WTC11 (cell line): ENCODE measurements around the gene NQO2. TPM values are rescaled to one million over a fixed set of nuclear protein-coding genes. Genes with fewer than 3 reads are reported as not detected.
A peak's percentile ranks its signal among the peaks of the same experiment; 100 is the strongest.
"Not testable (repeated sequence)": the region's sequence is repeated elsewhere in the genome, so short reads cannot be mapped to it uniquely, and the experiment has no call there.

Experiments
- ATAC-seq: fragments of 200-7000 bp; cut with Tn5 transposase; 2 replicates; pipeline ENCODE4 v1.10.0; 2021; ENCODE audit warnings: mild to moderate bottlenecking, moderate library complexity
- CTCF ChIA-PET: fragments of 300-600 bp; sonication (Branson Sonifier 250); formaldehyde crosslinking; loops from one replicate; lab custom pipeline; 2021; ENCODE audit warnings: antibody characterized with exemption; lab: Charles Lee
- POLR2A ChIA-PET: fragments of 350-600 bp; sonication (Branson Sonifier 250); formaldehyde crosslinking; loops from one replicate; lab custom pipeline; 2021; ENCODE audit warnings: antibody characterized with exemption; lab: Charles Lee
- DNase-seq: peaks from one replicate; pipeline ENCODE4 v3.0.0; 2021; ENCODE audit warnings: low spot score
- H3K27ac Mint-ChIP-seq: 2 replicates; pipeline ENCODE4 v1.8.0; 2021; ENCODE audit warnings: mixed read lengths
- H3K27me3 Mint-ChIP-seq: 2 replicates; pipeline ENCODE4 v1.8.0; 2021; ENCODE audit warnings: low read depth, mild to moderate bottlenecking, moderate library complexity, mixed read lengths
- H3K36me3 Mint-ChIP-seq: 2 replicates; pipeline ENCODE4 v1.8.0; 2021; ENCODE audit warnings: mixed read lengths
- H3K4me1 Mint-ChIP-seq: 2 replicates; pipeline ENCODE4 v1.8.0; 2022; ENCODE audit warnings: mixed read lengths
- H3K4me3 Mint-ChIP-seq: 2 replicates; pipeline ENCODE4 v1.8.0; 2021; ENCODE audit warnings: mild to moderate bottlenecking, moderate library complexity, mixed read lengths
- H3K9me3 Mint-ChIP-seq: 2 replicates; pipeline ENCODE4 v1.8.0; 2021; ENCODE audit warnings: mixed read lengths
- ETV6 ChIP-seq: sonication (generic); formaldehyde crosslinking; IDR thresholded peaks from 2 replicates; pipeline ENCODE4 v1.8.1; 2022; ENCODE audit warnings: mild to moderate bottlenecking, missing genetic modification reagents
- IRF2 ChIP-seq: sonication (generic); formaldehyde crosslinking; IDR thresholded peaks from 2 replicates; pipeline ENCODE4 v1.8.0; 2022; ENCODE audit warnings: low read depth, missing genetic modification reagents, borderline replicate concordance
- NFATC4 ChIP-seq: fragments of 250-450 bp; sonication (Bioruptor Pico); IDR thresholded peaks from 2 replicates; pipeline ENCODE4 v1.9.0; 2021; ENCODE audit warnings: mild to moderate bottlenecking
- SMAD3 ChIP-seq: sonication (generic); formaldehyde crosslinking; IDR thresholded peaks from 2 replicates; pipeline ENCODE4 v1.8.0; 2022; ENCODE audit warnings: missing genetic modification reagents, mild to moderate bottlenecking, borderline replicate concordance
- SOX15 ChIP-seq: fragments of 250-450 bp; sonication (Bioruptor Pico); IDR thresholded peaks from 2 replicates; pipeline ENCODE4 v1.9.0; 2021; ENCODE audit warnings: mild to moderate bottlenecking
- TEAD1 ChIP-seq: sonication (generic); formaldehyde crosslinking; IDR thresholded peaks from 2 replicates; pipeline ENCODE4 v1.8.0; 2022; ENCODE audit warnings: mild to moderate bottlenecking, missing genetic modification reagents
- total RNA-seq: library from RNA; stranded (reverse); gene quantifications from 3 replicates; pipeline ENCODE4 v1.2.3, GENCODE V29; 2021
- TF ChIP-seq, protein P1 (sequence below): sonication (generic); formaldehyde crosslinking; IDR thresholded peaks from 2 replicates; pipeline ENCODE4 v1.8.1; 2022; ENCODE audit warnings: missing genetic modification reagents, borderline replicate concordance
- TF ChIP-seq, protein P2 (sequence below): sonication (generic); formaldehyde crosslinking; IDR thresholded peaks from 2 replicates; pipeline ENCODE4 v1.8.1; 2023; ENCODE audit warnings: mild to moderate bottlenecking, missing genetic modification reagents, borderline replicate concordance
- TF ChIP-seq, protein P3 (sequence below): sonication (generic); formaldehyde crosslinking; IDR thresholded peaks from 2 replicates; pipeline ENCODE4 v1.8.1; 2022; ENCODE audit warnings: mild to moderate bottlenecking, moderate library complexity, missing genetic modification reagents
- TF ChIP-seq, protein P4 (sequence below): fragments of 200-600 bp; IDR thresholded peaks from 2 replicates; pipeline ENCODE4 v1.8.0; 2022; ENCODE audit warnings: antibody characterized with exemption
- TF ChIP-seq, protein P5 (sequence below): sonication (generic); formaldehyde crosslinking; IDR thresholded peaks from 2 replicates; pipeline ENCODE4 v1.8.1; 2023; ENCODE audit warnings: mild to moderate bottlenecking, missing genetic modification reagents, moderate library complexity
- TF ChIP-seq, protein P6 (sequence below): sonication (generic); formaldehyde crosslinking; IDR thresholded peaks from 2 replicates; pipeline ENCODE4 v1.8.0; 2022; ENCODE audit warnings: mild to moderate bottlenecking, missing genetic modification reagents
- TF ChIP-seq, protein P7 (sequence below): sonication (generic); formaldehyde crosslinking; IDR thresholded peaks from 2 replicates; pipeline ENCODE4 v1.8.1; 2023; ENCODE audit warnings: mild to moderate bottlenecking, missing genetic modification reagents, moderate library complexity

Gene NQO2
- total RNA-seq, 1 experiment from 2014 or later = 119 TPM

DNA sequence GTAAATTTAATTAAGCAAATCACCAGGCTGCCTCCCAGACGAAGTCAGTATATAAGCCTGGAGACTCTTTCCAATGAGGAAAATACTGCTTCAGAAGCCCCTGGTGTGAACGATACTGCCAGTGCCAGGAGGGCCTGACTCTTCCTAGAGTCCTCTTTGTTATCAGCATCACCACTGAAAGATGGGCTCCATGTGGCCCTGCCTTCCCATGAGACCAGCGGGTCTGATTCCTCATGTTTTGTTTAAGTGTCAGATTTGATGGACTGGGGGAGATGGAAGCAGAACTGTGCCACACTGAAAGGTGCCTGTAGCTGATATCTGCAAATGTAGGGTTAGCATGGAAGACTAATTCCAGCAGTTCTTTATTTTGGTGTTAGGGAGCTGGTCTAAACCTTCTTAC is 7.9 kb downstream of the NQO2 start:
- ChIA-PET CTCF (interaction anchor here (0.7 kb wide), 1 partner anchor 841 kb away, joined by 4 read pairs; the partner anchor contains the start of gene FAM50B), POLR2A (no interaction called here)
- no peak for ATAC-seq
- Mint-ChIP-seq H3K4me1 (peaks cover 65% of the 10 kb centered on the region), H3K36me3 (peaks cover 85% of the 10 kb centered on the region), H3K4me3 (no peak overlapping the region), H3K27ac (peak overlapping the region; percentile 95), H3K27me3 (no peaks in the 10 kb centered on the region), H3K9me3 (peaks cover 39% of the 10 kb centered on the region)
- no peak for TF ChIP-seq SOX15
- TF ChIP-seq, protein P1, sequence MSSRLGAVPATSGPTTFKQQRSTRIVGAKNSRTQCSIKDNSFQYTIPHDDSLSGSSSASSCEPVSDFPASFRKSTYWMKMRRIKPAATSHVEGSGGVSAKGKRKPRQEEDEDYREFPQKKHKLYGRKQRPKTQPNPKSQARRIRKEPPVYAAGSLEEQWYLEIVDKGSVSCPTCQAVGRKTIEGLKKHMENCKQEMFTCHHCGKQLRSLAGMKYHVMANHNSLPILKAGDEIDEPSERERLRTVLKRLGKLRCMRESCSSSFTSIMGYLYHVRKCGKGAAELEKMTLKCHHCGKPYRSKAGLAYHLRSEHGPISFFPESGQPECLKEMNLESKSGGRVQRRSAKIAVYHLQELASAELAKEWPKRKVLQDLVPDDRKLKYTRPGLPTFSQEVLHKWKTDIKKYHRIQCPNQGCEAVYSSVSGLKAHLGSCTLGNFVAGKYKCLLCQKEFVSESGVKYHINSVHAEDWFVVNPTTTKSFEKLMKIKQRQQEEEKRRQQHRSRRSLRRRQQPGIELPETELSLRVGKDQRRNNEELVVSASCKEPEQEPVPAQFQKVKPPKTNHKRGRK (CRISPR knock-in tag) = no peak
- TF ChIP-seq, protein P2, sequence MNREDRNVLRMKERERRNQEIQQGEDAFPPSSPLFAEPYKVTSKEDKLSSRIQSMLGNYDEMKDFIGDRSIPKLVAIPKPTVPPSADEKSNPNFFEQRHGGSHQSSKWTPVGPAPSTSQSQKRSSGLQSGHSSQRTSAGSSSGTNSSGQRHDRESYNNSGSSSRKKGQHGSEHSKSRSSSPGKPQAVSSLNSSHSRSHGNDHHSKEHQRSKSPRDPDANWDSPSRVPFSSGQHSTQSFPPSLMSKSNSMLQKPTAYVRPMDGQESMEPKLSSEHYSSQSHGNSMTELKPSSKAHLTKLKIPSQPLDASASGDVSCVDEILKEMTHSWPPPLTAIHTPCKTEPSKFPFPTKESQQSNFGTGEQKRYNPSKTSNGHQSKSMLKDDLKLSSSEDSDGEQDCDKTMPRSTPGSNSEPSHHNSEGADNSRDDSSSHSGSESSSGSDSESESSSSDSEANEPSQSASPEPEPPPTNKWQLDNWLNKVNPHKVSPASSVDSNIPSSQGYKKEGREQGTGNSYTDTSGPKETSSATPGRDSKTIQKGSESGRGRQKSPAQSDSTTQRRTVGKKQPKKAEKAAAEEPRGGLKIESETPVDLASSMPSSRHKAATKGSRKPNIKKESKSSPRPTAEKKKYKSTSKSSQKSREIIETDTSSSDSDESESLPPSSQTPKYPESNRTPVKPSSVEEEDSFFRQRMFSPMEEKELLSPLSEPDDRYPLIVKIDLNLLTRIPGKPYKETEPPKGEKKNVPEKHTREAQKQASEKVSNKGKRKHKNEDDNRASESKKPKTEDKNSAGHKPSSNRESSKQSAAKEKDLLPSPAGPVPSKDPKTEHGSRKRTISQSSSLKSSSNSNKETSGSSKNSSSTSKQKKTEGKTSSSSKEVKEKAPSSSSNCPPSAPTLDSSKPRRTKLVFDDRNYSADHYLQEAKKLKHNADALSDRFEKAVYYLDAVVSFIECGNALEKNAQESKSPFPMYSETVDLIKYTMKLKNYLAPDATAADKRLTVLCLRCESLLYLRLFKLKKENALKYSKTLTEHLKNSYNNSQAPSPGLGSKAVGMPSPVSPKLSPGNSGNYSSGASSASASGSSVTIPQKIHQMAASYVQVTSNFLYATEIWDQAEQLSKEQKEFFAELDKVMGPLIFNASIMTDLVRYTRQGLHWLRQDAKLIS (CRISPR knock-in tag) = no peak
- TF ChIP-seq, protein P3, sequence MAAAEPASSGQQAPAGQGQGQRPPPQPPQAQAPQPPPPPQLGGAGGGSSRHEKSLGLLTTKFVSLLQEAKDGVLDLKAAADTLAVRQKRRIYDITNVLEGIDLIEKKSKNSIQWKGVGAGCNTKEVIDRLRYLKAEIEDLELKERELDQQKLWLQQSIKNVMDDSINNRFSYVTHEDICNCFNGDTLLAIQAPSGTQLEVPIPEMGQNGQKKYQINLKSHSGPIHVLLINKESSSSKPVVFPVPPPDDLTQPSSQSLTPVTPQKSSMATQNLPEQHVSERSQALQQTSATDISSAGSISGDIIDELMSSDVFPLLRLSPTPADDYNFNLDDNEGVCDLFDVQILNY (CRISPR knock-in tag) = no peak
- TF ChIP-seq IRF2 (CRISPR knock-in tag) = no peak
- no peak for TF ChIP-seq SMAD3 (CRISPR knock-in tag)
- TF ChIP-seq, protein P4, sequence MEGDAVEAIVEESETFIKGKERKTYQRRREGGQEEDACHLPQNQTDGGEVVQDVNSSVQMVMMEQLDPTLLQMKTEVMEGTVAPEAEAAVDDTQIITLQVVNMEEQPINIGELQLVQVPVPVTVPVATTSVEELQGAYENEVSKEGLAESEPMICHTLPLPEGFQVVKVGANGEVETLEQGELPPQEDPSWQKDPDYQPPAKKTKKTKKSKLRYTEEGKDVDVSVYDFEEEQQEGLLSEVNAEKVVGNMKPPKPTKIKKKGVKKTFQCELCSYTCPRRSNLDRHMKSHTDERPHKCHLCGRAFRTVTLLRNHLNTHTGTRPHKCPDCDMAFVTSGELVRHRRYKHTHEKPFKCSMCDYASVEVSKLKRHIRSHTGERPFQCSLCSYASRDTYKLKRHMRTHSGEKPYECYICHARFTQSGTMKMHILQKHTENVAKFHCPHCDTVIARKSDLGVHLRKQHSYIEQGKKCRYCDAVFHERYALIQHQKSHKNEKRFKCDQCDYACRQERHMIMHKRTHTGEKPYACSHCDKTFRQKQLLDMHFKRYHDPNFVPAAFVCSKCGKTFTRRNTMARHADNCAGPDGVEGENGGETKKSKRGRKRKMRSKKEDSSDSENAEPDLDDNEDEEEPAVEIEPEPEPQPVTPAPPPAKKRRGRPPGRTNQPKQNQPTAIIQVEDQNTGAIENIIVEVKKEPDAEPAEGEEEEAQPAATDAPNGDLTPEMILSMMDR = no peak
- TF ChIP-seq, protein P5, sequence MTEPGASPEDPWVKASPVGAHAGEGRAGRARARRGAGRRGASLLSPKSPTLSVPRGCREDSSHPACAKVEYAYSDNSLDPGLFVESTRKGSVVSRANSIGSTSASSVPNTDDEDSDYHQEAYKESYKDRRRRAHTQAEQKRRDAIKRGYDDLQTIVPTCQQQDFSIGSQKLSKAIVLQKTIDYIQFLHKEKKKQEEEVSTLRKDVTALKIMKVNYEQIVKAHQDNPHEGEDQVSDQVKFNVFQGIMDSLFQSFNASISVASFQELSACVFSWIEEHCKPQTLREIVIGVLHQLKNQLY (CRISPR knock-in tag) = no peak
- no peak for TF ChIP-seq NFATC4 (CRISPR knock-in tag)
- no peak for DNase-seq

DNA sequence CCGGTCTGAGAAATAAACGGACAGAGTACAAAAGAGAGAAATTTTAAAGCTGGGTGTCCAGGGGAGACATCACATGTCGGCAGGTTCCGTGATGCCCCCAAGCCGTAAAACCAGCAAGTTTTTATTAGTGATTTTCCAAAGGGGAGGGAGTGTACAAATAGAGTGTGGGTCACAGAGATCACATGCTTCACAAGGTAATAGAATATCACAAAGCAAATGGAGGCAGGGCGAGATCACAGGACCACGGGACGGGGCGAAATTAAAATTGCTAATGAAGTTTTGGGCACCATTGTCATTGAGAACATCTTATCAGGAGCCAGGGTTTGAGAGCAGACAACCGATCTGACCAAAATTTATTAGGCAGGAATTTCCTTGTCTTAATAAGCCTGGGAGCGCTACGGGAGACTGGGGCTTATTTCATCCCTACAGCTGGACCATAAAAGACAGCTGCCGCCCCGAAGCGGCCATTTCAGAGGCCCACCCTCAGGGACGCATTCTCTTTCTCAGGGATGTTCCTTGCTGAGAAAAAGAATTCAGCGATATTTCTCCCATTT is 9.1 kb downstream of the NQO2 start:
- H3K27me3 Mint-ChIP-seq, CTCF ChIA-PET, POLR2A ChIA-PET, ATAC-seq: not testable (repeated sequence)
- Mint-ChIP-seq H3K4me3 (peak overlapping the region; percentile 24; the same call in 1 of the 2 replicates), H3K9me3 (peaks cover 44% of the 10 kb centered on the region), H3K36me3 (peaks cover 90% of the 10 kb centered on the region), H3K27ac (peak overlapping the region; percentile 95), H3K4me1 (peaks cover 60% of the 10 kb centered on the region)
- TF ChIP-seq, protein P6, sequence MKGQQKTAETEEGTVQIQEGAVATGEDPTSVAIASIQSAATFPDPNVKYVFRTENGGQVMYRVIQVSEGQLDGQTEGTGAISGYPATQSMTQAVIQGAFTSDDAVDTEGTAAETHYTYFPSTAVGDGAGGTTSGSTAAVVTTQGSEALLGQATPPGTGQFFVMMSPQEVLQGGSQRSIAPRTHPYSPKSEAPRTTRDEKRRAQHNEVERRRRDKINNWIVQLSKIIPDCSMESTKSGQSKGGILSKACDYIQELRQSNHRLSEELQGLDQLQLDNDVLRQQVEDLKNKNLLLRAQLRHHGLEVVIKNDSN = peak; percentile 50; the same call in 1 of the 2 replicates
- TF ChIP-seq ETV6 (CRISPR knock-in tag) = peak; percentile 32; the same call in 1 of the 2 replicates
- 0 out of 2 replicates have a peak, but pooled peaks have one; percentile 37 for TF ChIP-seq TEAD1 (CRISPR knock-in tag)
- TF ChIP-seq, protein P7, sequence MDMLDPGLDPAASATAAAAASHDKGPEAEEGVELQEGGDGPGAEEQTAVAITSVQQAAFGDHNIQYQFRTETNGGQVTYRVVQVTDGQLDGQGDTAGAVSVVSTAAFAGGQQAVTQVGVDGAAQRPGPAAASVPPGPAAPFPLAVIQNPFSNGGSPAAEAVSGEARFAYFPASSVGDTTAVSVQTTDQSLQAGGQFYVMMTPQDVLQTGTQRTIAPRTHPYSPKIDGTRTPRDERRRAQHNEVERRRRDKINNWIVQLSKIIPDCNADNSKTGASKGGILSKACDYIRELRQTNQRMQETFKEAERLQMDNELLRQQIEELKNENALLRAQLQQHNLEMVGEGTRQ (CRISPR knock-in tag) = peak; percentile 51
- DNase-seq = peak; percentile 34
